ENCODE results near the gene ZMIZ1.

ZMIZ1 gene

DNA sequence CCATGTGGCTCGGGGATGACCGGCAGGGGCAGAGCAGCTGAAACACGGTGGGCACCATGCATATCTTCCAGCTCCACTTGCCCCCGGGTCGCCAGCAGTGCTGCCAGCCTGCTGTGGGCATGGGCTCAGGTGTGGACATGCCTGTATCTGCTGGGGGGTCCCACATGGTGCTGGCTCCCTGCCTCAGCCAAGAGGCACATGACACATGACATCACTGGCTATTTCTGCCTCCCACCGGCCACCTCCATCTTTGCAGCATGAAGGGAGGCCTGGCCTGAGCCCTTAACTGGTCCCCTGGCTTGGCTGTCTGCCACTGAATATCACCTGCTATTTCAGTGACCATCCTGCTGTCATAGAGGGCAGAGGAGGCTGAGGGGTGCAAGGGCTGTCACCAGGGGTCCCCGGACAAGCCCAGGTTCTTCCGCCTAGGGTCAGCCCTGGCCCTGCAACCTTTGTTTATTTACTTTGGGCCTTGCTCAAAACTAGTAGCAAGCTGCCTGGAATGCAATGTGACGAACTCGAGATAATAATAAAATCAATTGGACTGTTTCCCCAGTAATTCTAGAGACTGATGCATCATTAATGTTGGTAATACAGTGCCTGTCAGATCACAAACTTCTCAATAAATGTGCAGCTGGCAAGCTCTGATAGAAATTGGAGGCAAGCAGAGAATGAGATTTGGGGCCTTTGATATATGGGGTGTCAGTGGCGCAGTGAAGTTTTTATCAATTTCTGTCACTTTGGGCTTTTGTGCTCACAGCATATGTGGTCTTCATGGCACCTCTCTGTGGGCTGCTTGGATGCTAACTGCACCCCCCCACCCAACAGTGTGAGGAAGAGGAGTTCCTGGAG lies 28.5 kb downstream of the ZMIZ1 start:
- no peak for DNase-seq (ENCODE audit: low read depth in 2 of 2)

DNA sequence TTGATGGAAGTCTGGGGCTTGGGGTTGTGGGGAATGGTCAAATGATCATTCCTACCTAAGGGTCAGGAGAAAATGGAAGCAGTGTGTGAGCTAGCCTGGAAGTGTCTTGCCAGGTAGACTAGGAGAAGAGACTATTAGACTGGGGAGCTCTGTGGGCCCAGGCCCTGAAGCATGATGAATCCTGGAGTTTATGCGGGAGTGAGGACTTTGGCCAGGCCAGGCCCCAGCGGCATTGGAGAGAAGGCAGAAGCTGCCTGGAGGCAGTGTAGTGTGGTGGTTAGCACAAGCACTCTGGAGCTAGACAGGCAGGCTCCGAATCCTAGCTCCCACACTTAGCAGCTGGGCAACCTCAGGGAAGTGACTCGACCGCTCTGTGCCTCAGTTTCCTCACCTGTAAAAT lies 29.3 kb downstream of the ZMIZ1 start:
- DNase-seq (ENCODE audit: low read depth in 2 of 2): no peak

DNA sequence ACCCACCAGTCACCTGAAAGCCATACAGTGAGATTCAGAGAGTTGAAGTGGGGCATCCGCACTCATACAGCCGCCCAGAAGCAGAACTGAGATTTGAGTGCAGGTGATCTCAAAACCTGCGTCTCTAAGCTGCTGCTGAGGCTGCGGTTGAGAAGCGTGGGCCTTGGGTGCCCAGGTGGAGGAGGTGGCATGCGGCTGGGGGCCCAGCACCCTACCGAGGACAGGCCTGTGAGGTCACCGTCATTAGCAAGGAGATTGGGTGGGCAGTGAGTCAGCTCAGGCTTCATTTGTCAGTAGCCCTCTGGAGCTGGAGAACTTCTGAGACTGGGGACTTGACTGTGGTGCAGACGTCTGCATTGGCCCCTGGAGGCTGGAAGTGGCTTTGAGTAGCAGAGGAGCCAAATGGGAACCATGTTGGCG lies 29.8 kb downstream of the ZMIZ1 start:
- DNase-seq (ENCODE audit: low read depth in 2 of 2): no peak

DNA sequence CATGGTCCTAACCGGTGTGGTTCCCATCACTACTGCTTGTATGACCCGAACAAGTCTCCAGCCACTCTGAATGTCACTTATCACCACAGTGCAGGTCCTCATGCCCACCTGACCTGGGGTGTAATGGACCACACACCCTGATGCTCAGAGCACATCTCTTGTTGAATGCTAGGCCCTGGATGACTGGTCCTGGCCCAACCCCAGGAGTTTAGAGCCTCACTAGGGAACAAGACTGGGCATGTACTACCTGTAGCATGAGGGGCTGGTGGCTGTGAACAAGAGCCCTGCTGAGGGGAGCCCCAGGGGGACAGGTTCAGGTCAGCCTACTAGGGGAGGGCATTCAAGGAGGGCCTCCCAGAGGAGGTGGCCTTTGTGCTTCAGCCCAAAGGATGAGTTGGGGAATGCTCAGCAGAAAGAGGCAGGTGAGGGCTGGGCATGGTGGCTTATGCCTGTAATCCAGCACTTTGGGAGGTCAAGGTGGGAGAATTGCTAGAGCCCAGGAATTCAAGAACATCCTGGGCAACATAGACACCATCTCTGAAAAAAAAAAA lies 31.2 kb downstream of the ZMIZ1 start:
- DNase-seq (ENCODE audit: low read depth in 2 of 2): no peak

DNA sequence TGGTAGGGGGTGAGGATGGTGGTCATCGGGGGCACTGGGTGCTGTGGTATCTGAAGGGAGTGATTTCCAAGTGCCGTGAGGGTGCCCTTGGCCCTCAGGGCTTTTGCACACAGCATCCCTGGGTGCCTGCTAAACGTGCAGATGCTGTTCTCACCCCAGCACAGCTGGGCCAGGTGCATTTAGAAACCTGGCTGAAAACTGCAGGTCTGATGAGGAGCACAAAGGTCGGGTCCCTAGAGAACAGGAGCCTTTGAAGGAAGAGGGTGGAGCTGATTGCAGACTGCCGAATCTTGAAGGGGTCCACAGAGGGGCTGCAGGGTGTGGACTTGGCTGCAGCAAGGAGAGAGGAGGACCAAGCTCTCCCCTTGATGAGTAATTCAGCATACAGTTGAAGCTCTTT lies 32.0 kb downstream of the ZMIZ1 start:
- DNase-seq (ENCODE audit: low read depth in 2 of 2): no peak

DNA sequence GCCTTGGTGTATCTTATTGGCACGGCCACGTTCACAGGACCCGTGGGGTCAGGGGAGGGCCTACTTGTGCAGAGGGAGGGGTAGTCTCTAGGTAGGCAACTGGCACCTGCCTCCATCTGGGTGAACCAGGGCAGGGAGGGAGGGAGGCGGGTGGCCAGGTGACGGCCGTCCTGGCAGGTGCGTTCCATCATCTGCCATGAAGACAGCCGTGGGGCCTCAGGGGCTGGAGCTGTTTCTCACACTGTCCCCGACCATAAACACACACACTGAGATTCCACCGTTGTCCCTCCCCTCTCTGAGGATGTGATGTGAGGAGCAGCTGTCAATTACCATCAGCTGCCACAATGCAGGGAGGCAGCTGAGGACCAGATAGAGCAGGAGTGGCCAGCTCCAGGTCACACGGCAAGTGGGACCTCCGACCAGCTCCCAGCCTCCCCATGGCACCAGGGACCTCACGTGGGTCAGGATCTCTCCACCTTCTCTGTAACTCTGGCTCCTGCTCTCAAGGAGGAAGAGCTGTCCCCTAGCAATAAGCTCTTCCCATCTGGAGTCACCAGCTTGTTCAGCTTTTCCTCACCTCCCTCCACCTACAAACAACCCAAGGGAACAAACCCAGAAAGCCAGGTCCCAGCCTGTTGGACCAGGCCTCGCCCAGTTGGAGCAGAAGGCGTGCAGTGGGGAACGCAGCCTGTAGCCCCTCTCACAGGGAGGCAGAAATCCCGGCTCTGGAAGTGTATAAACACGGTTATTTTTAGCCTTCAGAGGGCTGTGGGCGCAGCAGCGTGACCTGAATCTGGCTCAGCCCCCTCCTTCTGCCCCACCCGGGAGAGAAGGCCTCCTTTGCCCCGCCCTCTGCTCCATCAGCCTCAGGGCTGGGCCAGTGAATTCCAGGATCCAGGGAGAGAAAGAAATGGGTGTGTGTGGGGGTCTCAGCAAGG lies 33.1 kb downstream of the ZMIZ1 start:
- DNase-seq (ENCODE audit: low read depth in 2 of 2): no peak

DNA sequence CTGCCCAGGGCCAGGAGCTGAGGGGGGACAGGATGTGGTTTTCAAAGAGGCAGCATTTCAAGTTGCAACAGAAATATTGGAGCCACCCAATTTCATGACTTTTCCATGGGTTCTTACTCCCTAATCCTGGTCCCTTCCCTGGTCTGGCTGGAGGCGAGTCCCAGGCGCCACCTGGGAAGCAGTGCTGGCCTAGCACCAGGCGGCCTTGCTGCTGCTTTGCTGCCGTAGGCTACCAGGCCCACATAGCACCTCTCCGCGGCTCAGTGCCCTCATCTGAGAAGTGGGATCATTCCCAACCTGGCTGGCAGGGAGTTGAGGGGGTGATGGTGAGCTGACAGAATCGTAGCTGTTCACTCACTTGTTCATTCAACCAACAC lies 33.7 kb downstream of the ZMIZ1 start:
- DNase-seq (ENCODE audit: low read depth in 2 of 2): no peak

DNA sequence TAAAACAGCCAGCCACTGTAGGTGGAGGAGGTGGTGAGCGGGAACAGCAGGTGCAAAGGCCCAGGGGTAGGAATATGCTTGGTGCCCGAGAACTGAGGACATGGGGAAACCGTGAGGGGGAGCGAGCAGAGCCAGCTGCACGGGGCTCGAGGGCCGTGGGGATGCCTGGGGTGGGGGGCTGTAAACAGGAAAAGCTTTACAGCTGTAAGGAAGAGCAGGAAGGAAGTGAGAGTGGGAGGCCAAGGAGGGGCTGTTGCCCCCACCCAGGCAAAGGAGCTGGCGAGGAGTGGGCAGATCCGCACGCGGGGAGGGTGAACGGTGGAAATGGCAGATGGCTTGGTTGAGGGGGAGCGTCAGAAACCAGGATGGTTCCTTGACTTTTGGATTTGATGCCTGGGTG lies 34.4 kb downstream of the ZMIZ1 start:
- DNase-seq (ENCODE audit: low read depth in 2 of 2): no peak

DNA sequence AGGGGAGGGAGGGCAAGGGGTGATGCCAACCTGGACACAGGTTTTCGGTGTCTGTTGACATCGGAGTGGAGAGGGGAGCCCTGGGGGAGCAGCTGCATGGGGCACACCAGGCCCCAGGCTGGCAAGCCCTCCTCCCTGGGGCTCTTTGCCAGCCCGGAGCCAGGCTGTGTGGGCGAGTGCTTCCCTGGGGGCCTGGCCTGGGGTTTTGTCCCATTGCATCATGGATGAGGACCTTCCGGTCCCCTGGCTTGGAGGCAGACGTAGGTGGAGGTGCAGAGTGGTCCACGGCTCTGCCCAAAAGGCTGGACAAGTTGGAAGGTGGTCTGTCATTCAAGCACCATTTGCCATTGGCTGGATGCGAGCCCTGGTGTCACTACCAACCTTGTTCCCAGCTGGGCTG lies 34.8 kb downstream of the ZMIZ1 start:
- no peak for DNase-seq (ENCODE audit: low read depth in 2 of 2)

DNA sequence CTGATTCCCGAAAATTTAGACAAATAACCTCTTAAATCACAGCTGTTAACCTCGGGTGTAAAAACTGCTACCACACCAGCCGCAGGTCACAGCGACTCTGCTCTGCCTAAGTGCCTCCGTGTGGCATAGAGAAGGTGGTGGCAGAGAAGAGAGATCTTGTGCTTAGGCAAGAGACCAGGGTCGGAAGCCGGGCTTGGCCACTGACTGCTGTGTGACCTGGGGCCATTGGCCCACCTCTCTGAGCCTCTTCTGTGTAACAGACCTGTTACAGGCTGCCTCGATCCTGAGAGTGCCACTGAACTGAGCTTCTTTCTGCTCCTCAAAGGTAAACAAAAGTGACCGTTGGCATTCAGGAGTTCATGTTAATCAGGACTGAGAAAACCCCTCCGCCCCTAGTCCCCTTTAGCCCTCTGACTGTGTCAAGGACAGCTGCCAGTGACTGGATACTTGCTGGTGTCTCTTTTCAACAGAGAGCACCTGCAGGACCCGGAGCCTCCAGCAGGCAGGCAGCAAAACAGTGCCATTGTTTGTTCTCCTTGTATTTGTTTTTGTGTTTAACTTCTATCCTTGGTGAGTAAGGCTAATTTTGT lies 36.5 kb downstream of the ZMIZ1 start:
- no peak for DNase-seq (ENCODE audit: low read depth in 2 of 2)

DNA sequence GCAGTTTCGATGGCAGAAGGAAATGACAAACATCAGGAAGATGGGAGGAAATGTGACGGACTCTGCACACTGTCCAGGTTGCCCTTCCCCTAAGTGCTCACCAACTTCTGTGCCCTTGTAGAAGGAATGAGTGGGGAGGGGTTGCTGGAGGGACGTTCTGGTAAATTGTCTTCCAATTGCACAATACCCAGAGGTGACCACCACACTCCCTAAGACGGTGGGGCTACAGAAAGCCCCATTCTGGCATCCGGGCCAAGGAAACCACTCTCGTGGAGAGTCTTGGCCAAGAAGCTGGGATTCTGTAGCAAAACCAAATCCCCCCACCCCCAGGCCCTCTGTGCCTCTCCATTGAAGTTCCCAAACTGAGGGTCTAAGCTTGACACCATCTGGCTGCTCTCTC lies 37.1 kb downstream of the ZMIZ1 start:
- no peak for DNase-seq (ENCODE audit: low read depth in 2 of 2)

DNA sequence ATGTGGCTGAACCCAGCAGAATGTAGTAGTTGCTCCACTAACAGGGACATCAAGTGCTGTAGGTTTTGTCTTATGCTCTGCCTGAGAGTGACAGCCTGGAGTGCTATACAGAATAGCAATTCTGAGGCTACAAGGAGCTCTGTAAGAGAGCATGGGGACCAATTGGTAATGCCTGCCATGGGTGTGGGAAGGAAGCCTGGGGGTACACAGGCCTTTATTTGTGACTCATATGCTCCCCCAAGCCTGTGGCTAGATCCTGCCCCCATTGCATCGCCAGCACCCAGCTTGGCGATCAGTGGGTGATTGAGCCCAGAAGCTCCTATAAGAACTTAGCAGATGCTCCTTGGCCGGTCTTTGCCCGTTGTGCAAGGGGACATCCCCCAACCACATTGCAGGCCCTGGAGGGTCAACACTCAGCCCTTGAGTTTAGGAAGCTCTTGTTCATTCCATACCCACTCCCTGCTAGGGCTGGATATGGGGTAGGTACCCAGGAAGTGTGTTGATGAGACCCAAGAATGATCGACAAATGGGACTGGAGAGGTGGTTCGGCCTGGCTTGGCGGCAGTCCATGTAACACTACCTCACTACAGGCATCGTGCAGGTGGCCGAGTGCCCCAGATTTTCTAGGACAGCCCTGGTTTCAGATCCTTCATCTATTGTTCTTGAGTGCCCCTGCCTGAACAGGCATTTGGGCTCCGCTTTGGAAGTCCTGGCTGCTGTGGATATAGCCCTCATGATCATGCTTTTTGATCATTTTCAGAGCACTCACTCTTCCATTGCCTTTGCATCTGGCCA lies 37.7 kb downstream of the ZMIZ1 start:
- no peak for DNase-seq (ENCODE audit: low read depth in 2 of 2)

DNA sequence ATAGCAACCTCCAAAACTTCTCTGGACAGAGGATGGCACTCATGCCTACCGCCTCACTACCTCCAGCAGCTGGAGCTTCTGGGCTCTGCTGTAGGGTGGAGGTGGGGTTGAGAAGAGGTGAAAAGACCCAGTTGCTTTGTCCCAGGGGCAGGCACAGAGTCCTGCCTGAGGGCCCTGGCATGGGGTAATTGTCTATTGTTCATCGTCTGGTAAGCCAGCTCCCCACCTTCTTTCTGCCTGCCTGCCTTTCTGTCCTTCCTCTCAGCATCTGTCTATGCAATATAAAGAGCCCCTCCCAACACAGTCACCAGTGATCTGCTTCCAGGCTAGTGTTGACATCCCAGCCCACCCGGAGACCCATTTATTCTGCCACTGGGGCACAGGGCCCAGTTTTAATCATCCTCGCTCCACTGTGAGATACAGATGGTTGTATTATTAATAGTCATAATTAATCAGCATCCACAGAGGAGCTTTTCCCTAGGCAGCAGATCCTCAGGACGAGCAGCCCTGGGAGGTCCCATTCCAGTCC lies 39.0 kb downstream of the ZMIZ1 start:
- no peak for DNase-seq (ENCODE audit: low read depth in 2 of 2)

DNA sequence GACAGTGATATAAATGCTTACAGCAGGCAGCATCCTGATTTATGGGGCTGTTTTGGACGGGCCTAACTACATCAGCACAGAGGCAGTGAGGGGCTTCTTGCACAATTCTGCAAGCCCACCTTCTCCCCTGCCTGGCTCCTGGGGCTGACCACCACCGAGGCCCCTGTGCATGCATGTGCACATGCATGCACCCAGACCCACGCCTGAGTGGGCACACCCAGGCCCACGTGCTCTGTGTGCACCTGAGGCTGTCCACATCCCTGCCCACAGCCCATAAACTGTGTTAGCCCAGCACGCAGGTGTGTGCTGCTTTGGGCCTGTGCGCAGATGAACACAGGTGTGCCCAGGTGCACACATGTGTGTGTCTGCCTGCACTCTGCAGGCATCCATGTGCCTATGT lies 40.0 kb downstream of the ZMIZ1 start:
- no peak for DNase-seq (ENCODE audit: low read depth in 2 of 2)

DNA sequence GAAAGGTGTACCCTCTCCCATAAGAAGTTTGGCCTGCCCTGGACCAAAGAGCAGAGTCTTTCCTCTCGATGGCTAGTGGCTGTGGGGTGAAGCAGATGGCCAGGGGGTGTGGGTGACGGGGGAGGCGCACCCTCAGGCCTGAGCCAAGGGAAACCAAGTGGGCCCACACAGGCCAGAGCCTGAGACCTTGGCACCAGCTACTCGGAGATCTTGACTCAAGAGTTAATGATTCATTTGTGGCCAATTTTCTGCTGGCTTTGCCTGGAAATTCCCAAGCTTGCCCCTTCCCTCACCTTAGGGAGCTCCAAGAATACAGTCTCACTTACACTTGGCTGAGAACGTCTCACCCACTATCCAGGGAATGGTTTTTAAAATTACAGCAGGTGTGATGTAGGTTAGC lies 42.7 kb downstream of the ZMIZ1 start:
- DNase-seq (ENCODE audit: low read depth in 2 of 2): no peak

DNA sequence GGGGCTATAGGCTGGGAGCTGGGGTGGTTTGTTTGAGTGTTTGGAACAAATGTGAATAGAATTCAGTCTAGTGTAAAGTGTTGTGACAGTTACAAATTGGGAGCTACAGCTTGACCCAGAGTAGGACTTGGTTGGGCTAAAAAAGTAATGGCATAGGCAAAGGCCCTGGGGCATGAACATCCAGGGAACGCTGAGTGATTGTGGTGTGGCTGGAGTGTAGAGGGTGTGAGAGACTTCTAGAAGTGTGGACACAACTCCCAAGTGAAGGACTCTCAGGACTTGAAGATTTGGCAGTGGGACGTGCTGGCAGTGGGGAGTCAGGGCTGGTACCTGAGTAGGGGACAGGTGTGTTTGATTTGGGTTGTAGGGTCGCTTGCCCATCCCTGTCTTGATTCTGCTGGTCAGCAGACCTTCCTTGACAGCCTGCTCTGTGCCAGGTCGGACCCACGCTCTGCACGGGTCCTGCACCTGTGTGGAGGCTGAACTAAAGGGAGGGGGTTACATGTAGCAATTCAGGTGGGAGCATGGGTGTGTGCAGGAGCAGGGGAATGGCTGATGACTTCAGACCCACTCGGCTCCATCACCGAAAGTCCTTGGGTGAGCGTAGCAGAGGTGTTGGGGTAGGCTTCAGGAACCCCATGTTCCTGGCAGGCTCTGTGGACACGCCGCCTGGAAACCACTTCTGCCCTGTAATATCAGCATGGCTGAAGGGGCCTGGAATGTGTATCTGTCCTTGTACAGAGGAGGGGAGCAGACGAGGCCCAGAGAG lies 43.3 kb downstream of the ZMIZ1 start:
- DNase-seq (ENCODE audit: low read depth in 2 of 2): no peak

DNA sequence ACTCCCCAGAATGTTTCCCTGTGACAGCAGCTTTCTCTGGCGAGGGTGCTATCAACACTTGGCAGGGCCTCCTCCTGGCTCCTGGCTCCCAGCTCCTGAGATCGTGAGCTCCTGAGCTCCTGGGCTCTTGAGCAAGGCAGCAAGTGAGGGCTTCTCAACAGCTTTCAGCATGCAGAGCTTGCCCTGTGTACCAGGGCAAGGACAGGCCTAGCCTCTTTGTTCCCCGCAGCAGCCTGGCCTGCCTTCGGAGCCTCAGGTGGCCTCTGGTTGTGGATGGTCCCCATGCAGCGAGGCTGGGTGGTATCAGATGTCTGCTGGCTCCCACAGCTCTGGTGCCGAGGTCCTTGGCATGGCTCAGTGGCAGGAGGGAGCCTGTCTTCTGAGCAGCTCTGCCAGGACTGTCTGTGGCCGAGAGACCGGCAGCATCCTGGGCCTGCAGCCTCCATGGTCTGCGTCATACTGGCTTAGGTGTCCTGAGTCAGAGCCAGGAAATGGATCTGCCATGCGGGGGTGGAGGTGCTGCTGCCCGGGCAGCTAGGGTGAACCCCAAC lies 44.2 kb downstream of the ZMIZ1 start:
- no peak for DNase-seq (ENCODE audit: low read depth in 2 of 2)

DNA sequence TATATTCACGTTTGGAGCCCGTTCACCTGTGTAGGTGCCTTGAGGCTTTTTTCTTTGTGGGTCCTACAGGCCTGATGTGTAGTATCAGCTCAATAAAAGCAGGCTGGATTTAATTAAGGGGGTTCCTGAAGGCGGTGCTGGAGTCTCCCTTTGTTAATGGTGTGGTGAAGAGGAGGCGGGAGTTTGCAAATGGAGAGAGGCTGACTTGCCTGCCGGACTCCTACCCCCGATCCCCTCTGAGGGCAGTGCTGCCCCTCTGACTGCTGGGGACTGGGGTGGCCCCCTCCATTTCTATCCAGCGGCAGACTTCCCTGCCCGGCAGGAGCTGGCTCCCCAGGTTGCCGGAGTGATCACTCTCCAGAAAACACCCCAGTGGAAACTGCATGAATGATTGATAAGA lies 45.1 kb downstream of the ZMIZ1 start:
- DNase-seq (ENCODE audit: low read depth in 2 of 2): no peak

DNA sequence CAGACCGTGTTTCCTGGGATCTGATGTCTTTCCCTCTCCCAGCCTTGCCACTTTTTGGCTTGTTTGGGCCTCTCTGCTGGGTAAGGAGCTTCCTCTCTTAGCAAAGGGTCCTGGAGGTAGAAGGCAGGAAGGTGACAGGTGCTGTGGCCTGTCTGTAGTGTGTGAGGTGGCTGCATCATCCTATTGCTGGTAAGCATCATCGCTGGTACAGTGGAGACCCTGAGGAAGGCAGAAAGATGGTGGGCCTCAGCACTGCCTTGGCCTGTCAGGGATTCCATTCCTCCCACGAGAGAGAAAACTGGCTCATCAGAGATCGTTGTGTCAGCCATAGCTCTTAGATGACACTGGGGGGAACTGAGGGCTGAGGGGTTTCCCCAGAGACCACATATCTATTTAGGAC lies 46.5 kb downstream of the ZMIZ1 start:
- no peak for DNase-seq (ENCODE audit: low read depth in 2 of 2)

DNA sequence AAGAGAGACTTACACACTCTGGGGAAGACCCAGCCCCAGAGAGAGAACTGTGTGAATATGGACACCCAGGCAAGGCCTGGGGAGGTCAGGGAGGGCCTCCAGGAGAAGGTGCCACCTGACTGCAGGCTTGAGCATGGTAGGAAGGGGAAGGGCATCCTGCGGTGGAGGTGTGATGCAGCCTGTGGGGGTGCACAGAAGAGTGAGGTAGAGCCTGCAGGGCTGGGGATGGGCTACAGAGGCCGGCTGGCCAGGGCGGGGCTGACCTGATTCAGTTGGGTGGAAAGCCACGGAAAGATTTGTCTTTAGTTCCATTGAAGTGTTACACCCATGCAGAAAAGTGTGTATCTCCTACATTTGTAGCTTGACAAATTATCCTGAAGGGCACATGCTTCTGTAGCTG lies 47.6 kb downstream of the ZMIZ1 start:
- DNase-seq (ENCODE audit: low read depth in 2 of 2): no peak
